HG02588 (cell line): ENCODE data around the gene NOD1.
"Not testable (repeated sequence)": the region's sequence is repeated elsewhere in the genome, so short reads cannot be mapped to it uniquely, and the experiment has no call there.

Experiments
- ATAC-seq: cut with Tn5 transposase; IDR thresholded peaks from one replicate; pipeline ENCODE4 v1.9.1; 2021; ENCODE audit warnings: mild to moderate bottlenecking, moderate library complexity; ENCODE audit not compliant: unreplicated experiment

The NOD1 gene

DNA sequence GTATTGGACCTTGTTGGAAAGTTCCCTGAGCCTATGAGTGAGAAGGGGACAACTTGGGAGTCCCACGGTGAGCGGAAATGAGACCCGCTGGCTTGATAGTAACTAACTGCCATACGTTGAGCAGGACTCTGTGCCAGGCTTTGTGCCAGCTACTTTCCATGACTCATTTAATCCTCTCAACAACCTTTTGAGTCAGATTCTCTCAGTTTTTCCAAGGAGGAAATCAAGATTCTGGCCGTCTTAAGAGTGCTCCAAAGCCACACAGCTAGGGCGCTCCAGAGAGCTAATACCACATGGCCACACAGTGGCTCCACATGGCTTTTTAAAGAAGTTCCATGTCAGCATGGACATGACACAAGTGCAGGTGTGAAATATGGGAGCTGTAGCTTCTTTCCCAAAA, 55.7 kb downstream of the NOD1 start:
- no peak for ATAC-seq

DNA sequence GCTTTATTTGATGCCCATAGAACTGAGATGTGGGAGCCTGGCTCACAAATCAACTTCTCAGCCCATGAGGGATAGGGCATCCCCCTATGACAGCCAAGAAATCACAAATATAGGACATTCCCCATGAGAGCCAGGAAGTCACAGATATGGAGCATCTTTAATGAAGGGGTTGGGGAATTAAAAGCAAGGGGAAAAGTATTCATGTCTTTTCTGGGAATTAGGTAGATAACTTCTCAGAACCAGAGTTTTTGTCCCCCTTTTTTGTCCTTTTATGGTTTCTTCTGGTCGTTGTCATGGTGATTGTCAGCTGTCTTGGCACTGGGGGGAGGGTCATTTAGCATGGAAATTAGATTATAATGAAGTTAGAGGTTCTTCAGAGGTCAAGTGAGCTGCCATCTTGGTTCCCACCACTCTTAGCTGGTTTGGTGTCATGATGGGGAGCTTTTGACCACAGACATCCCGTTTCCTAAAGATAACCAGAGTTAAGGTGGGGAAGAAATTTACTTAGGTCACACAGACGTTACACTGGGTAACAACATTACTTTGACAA, 56.9 kb downstream of the NOD1 start:
- no peak for ATAC-seq

- no peak for ATAC-seq
These were observed 57.9 kb downstream of the NOD1 start for GRCh38 chr7:30420662-30421061.

- ATAC-seq: not testable (repeated sequence)
These were observed 58.5 kb downstream of the NOD1 start for GRCh38 chr7:30420080-30420479.

DNA sequence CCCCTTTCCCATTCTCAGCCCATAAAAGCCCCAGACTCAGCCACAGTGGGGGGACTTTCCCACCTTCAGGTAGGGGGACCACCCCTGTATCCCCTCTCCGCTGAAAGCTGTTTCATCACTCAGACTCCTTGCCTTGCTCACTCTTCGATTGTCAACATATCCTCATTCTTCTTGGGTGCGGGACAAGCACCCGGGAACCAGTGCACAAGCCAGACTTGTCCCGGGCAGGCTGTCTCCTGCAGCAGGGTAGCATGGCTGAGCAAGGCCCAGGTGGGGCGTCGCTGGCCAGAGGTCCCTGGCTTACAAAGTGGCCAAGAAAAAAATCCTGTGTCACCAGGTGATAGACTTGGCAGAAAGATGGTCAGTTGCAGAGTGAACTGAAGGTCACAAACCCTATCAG, 64.7 kb downstream of the NOD1 start:
- ATAC-seq: no peak

GRCh38 chr7:30412782-30413504, 65.6 kb downstream of the NOD1 start:
- ATAC-seq: no peak

DNA sequence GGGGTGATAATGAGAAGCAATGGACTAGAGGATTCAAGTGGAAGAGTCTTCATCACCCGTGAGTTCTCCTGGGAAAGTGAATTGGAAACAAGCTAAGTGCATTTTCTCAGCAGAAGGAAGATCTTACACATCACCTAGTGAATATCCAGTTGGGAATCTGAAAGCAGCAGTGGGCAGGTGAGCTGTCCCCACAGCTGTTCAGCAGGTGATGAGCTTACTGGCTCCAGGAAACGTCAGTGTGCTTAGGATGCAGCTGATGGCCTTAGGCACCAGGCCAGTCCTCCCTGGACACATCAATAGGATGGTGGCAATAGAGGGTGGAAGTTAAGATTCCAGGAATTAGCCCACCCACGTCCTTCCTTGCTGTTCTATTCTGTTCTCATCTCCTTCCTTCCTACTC, 66.7 kb downstream of the NOD1 start:
- no peak for ATAC-seq

DNA sequence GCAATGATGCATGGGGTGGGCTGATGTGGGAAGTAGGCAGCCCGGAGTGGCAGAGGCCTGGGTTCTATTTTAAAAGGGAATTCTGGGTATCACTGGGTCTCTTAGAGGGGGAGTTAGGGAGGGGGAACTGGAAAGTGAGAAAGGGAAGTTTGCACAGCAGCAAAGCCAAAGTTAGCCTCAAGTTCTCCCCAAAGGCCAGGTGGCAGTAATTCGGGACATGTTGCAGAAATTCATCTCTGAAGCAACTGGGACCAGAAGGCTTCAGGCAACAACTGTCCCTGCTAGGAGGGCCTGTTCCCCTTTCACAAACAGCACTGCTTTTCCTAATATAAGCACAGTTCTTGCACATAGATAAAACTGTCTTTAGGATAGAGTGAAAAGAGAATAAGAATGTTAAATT, 67.4 kb downstream of the NOD1 start:
- no peak for ATAC-seq

DNA sequence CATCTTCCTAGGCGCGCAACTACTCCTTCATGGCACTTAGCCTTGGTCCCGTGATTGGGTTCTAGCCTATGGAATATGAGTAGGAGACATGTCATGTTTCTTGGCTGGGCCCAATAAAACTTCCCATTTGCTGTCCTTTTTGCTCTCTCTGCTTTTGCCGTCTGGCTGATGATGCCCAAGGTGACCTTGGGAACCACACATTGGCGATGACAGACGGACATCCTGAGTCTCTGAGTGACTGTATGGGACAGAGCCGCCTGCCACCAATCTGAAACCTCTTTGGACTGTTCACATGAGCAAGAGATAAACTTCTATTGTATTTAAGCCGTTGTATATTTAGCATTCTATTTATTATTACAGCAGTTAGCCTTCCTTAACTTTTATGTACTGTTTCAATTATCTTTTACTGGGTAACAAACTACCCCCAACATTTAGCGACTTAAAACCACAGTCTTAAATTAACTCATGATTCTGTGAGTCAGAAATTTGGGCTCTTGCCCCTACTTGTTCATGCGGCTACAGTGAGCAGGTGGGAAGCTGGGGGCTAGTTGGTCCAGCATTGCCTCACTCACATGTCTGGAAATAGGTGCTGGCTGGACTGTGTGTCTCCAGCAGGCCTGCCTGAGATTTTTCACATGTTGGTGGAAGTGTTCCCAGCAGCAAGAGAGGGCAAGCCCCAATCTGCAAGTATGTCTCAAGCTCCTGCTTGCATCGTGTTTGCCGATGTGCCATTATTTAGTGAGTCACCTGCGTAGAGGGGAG, 71.7 kb downstream of the NOD1 start:
- ATAC-seq: no peak

- no peak for ATAC-seq
These were observed 73.4 kb downstream of the NOD1 start for GRCh38 chr7:30405179-30405578.

DNA sequence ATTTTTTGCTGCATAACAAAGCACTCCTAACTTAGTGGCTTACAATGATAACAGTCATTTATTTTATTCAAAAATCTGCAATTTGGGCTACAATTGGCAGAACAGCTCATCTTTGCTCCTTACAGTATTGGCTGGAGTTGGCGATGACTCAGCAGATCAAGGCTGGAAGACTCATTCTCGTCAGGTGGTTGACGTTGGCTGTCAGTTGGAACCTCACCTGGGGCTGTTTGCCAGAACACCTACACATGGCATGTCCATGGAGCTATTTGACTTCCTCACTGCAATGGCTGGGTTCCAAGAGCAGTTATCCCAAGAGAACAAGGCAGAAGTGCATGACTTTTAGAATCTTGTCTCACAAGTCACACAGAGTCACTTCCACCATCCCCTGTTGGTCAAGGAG, 75.1 kb downstream of the NOD1 start:
- no peak for ATAC-seq

- ATAC-seq: no peak
These were observed 82.2 kb downstream of the NOD1 start for GRCh38 chr7:30396389-30396788.

DNA sequence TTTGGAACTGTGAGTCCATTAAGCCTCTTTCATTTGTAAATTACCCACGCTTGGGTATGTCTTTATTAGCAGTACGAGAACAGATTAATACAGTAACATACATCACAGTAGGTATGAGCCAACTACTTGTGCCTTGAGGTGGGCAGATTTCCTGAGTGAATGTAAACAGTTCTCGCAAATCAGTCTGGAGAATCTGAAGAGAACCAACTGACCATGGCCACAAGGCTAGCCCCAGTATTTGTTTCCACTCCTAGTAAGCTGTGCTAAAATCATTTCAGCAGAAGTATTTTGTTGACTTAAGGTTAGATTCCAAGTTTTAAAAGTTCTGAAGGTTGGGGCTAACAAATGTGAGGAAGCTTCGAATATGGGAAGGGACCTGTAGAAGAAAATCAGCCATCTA, 82.9 kb downstream of the NOD1 start:
- no peak for ATAC-seq

- ATAC-seq: no peak
These were observed 86.8 kb downstream of the NOD1 start for GRCh38 chr7:30391806-30392205.

- ATAC-seq: no peak
These were observed 87.6 kb downstream of the NOD1 start for GRCh38 chr7:30390736-30391636.

DNA sequence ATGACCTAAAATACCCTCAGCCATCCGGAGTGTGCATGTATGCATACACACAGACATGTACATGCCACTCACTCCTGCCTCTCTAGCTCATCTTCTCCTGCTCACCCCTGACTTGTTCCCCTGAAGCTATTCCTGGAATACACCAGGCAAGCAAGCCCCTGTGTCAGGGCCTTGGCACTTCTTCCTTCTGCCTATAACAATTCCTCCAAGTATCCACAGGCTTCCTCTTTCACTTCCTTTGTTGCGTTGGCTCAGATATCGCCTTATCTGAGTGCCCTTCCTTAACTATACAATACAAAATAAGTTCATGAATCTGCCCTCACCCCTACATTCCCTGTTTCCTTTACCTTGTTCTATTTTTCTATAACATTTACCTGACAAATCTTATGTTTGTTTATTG, 88.8 kb downstream of the NOD1 start:
- ATAC-seq: no peak

GRCh38 chr7:30382607-30383006, 96.0 kb downstream of the NOD1 start:
- no peak for ATAC-seq

GRCh38 chr7:30380824-30381223, 97.8 kb downstream of the NOD1 start:
- not testable (repeated sequence) for ATAC-seq

DNA sequence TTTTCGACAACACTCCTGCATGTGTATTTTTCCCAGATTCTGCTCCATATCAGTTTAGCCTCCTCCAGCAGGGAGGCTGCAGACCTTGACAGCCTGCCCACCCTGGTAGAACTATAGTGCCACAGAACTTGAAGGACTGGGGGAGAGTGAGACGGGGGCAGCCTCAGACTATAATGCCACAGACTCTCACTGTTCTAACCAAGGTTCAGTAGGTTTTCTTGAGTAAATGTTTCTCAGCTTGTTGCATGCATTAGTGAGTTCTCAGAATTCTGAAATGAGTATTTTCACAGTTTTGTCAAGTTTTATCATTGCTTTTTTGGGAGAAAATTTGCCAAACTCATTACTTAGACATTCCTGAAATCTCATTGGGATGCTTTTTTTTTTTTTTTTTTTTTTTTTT, 98.3 kb downstream of the NOD1 start:
- no peak for ATAC-seq

DNA sequence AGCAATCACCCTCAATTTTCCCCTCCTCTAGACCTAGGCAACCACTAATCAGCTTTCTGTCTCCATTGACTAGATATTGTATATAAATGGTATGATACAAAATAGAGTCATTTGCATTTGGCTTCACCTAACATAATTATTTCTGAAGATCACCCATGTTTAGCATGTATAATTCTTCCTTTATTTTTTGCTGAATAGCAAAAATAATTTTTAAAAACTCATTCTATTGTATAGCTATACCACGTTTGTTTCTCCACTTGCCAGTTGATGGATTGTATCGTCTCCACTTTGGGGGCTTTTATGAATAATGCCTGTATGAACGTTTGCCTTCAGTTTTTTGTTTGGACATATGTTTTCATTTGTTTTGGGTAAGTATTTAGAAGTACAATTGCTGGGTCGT, 98.8 kb downstream of the NOD1 start:
- no peak for ATAC-seq

DNA sequence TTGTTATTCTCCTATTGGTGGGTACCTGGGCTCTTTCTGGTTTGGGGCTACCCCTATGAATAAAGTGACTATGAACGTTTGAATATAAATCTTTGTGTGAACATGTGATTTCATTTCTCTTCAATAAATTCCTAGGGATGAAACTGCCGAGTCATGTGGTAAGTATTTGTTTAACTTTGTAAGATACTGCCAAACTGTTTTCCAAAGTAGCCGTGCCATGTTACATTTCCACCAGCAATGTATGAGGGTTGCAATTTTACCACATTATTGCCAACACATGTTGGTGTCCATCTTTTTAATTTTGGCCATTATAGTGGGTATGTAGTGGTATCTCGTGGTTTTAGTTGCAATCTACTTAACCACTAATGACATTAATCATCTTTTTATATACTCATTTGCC, 99.5 kb downstream of the NOD1 start:
- no peak for ATAC-seq
